Neural progenitor cell (in vitro differentiated cells): ENCODE results near the gene SMG6. TPM values are rescaled to one million over a fixed set of nuclear protein-coding genes. Genes with fewer than 3 reads are reported as not detected.

Experiments
- DNase-seq: peaks from one replicate; pipeline ENCODE4 v3.0.0-alpha.2; 2016; ENCODE audit warnings: low spot score
- H2AFZ ChIP-seq: fragments of 200-600 bp; sonication (generic); replicated peaks from 2 replicates; pipeline ENCODE4 v1.6.1; 2016; ENCODE audit warnings: antibody characterized with exemption
- H3F3A ChIP-seq: fragments of 200-600 bp; sonication (generic); 2 replicates; pipeline ENCODE4 v1.6.1; 2016; ENCODE audit warnings: antibody characterized with exemption, low read depth
- H3K27ac ChIP-seq: fragments of 200-600 bp; sonication (generic); 2 replicates; pipeline ENCODE4 v1.5.1; 2016; ENCODE audit warnings: mild to moderate bottlenecking
- H3K27me3 ChIP-seq: fragments of 200-600 bp; sonication (generic); 2 replicates; pipeline ENCODE4 v1.6.1; 2016; ENCODE audit warnings: mild to moderate bottlenecking, moderate library complexity
- H3K36me3 ChIP-seq: fragments of 200-600 bp; sonication (generic); 2 replicates; pipeline ENCODE4 v1.5.1; 2016
- H3K4me1 ChIP-seq: fragments of 200-600 bp; sonication (generic); 2 replicates; pipeline ENCODE4 v1.6.1; 2016; ENCODE audit warnings: mixed run types
- H3K4me2 ChIP-seq: fragments of 200-600 bp; sonication (generic); 2 replicates; pipeline ENCODE4 v1.6.1; 2016
- H3K4me3 ChIP-seq: fragments of 200-600 bp; sonication (generic); 2 replicates; pipeline ENCODE4 v1.5.1; 2016
- H3K79me2 ChIP-seq: fragments of 200-600 bp; sonication (generic); 2 replicates; pipeline ENCODE4 v1.6.1; 2016; ENCODE audit warnings: low read depth
- H3K9ac ChIP-seq: fragments of 200-600 bp; sonication (generic); 2 replicates; pipeline ENCODE4 v1.6.1; 2016
- H3K9me3 ChIP-seq: fragments of 200-600 bp; sonication (generic); 2 replicates; pipeline ENCODE4 v1.5.1; 2016; ENCODE audit warnings: low read depth
- H4K20me1 ChIP-seq: fragments of 200-600 bp; sonication (generic); 2 replicates; pipeline ENCODE4 v1.6.1; 2016; ENCODE audit warnings: low read depth
- H3K27ac Mint-ChIP-seq: 3 replicates; pipeline ENCODE4 v1.8.0; 2021; ENCODE audit warnings: mixed read lengths
- H3K27me3 Mint-ChIP-seq: 2 replicates; pipeline ENCODE4 v1.8.0; 2022; ENCODE audit warnings: low read depth, mild to moderate bottlenecking, inconsistent platforms, moderate library complexity, mixed read lengths; ENCODE audit not compliant: insufficient read depth
- H3K36me3 Mint-ChIP-seq: 3 replicates; pipeline ENCODE4 v1.8.0; 2021; ENCODE audit warnings: mixed read lengths
- H3K4me1 Mint-ChIP-seq: 3 replicates; pipeline ENCODE4 v1.8.0; 2021; ENCODE audit warnings: mixed read lengths
- H3K4me3 Mint-ChIP-seq: 3 replicates; pipeline ENCODE4 v1.8.0; 2021; ENCODE audit warnings: mild to moderate bottlenecking, moderate library complexity, mixed read lengths
- H3K9me3 Mint-ChIP-seq: 3 replicates; pipeline ENCODE4 v1.8.0; 2020; ENCODE audit warnings: mixed read lengths
- EZH2 ChIP-seq: fragments of 200-600 bp; sonication (generic); IDR thresholded peaks from 2 replicates; pipeline ENCODE4 v1.6.1; 2017; ENCODE audit warnings: antibody characterized with exemption, mild to moderate bottlenecking, moderate library complexity
- EZH2phosphoT487 ChIP-seq: fragments of 200-600 bp; sonication (generic); IDR thresholded peaks from 2 replicates; pipeline ENCODE4 v1.6.1; 2017; ENCODE audit warnings: antibody characterized with exemption
- total RNA-seq: library from RNA; depleted of rRNA; stranded (reverse); fragments of >200 nt; gene quantifications from 2 replicates; pipeline ENCODE4 v1.2.3, GENCODE V29; 2015; ENCODE audit warnings: low replicate concordance
- TF ChIP-seq, protein P1 (sequence below): fragments of 200-600 bp; sonication (generic); IDR thresholded peaks from 2 replicates; pipeline ENCODE4 v1.5.1; 2017; ENCODE audit warnings: antibody characterized with exemption, mild to moderate bottlenecking

SMG6 gene
- total RNA-seq, 1 donor from 2014 or later: 19.0 TPM

DNA sequence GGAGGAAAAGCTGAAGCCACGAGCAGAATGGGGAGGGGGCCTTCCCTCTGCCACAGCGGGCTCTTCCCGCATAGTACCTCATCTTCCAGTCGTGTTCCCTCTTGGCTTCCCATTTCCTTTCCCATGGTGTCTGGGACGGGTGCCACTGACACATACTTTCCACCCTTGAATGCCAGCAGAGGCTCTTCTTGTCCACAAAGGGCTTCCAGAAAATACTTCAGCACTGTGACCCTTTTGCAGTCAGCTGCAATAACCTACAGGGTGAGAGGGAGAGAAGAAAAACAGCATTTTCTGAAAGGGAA, 218.0 kb downstream of the SMG6 start:
- Mint-ChIP-seq H3K4me3 (no peak overlapping the region), H3K27me3 (no peaks in the 10 kb centered on the region), H3K36me3 (peaks cover 24% of the 10 kb centered on the region), H3K27ac (no peak overlapping the region), H3K4me1 (peaks cover 34% of the 10 kb centered on the region), H3K9me3 (no peaks in the 10 kb centered on the region)
- TF ChIP-seq EZH2phosphoT487 (no peak), EZH2 (no peak)
- TF ChIP-seq, protein P1, sequence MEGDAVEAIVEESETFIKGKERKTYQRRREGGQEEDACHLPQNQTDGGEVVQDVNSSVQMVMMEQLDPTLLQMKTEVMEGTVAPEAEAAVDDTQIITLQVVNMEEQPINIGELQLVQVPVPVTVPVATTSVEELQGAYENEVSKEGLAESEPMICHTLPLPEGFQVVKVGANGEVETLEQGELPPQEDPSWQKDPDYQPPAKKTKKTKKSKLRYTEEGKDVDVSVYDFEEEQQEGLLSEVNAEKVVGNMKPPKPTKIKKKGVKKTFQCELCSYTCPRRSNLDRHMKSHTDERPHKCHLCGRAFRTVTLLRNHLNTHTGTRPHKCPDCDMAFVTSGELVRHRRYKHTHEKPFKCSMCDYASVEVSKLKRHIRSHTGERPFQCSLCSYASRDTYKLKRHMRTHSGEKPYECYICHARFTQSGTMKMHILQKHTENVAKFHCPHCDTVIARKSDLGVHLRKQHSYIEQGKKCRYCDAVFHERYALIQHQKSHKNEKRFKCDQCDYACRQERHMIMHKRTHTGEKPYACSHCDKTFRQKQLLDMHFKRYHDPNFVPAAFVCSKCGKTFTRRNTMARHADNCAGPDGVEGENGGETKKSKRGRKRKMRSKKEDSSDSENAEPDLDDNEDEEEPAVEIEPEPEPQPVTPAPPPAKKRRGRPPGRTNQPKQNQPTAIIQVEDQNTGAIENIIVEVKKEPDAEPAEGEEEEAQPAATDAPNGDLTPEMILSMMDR: no peak
- Histone ChIP-seq H3K9ac (no peak overlapping the region), H3K27ac (no peak overlapping the region), H3K4me2 (no peak overlapping the region), H4K20me1 (peaks cover 9% of the 10 kb centered on the region), H3K27me3 (no peaks in the 10 kb centered on the region), H3F3A (no peaks in the 10 kb centered on the region), H2AFZ (no peak overlapping the region), H3K4me3 (no peak overlapping the region), H3K9me3 (no peaks in the 10 kb centered on the region), H3K36me3 (no peaks in the 10 kb centered on the region), H3K4me1 (peaks cover 10% of the 10 kb centered on the region), H3K79me2 (no peaks in the 10 kb centered on the region)
- DNase-seq: no peak

GRCh38 chr17:2084766-2085647, 218.6 kb downstream of the SMG6 start:
- Histone ChIP-seq H3K9me3 (no peaks in the 10 kb centered on the region), H3K4me1 (peaks cover 6% of the 10 kb centered on the region), H3K36me3 (no peaks in the 10 kb centered on the region), H3K79me2 (no peaks in the 10 kb centered on the region), H3F3A (no peaks in the 10 kb centered on the region), H3K27me3 (no peaks in the 10 kb centered on the region), H3K9ac (no peak overlapping the region), H3K4me2 (no peak overlapping the region), H4K20me1 (peaks cover 9% of the 10 kb centered on the region), H3K27ac (no peak overlapping the region), H2AFZ (no peak overlapping the region), H3K4me3 (no peak overlapping the region)
- DNase-seq: no peak
- Mint-ChIP-seq H3K9me3 (no peaks in the 10 kb centered on the region), H3K27me3 (no peaks in the 10 kb centered on the region), H3K4me3 (no peak overlapping the region), H3K27ac (peak overlapping the region; percentile 13), H3K4me1 (peaks cover 28% of the 10 kb centered on the region), H3K36me3 (peaks cover 24% of the 10 kb centered on the region)
- TF ChIP-seq EZH2 (no peak), EZH2phosphoT487 (no peak)
- TF ChIP-seq, protein P1: no peak

DNA sequence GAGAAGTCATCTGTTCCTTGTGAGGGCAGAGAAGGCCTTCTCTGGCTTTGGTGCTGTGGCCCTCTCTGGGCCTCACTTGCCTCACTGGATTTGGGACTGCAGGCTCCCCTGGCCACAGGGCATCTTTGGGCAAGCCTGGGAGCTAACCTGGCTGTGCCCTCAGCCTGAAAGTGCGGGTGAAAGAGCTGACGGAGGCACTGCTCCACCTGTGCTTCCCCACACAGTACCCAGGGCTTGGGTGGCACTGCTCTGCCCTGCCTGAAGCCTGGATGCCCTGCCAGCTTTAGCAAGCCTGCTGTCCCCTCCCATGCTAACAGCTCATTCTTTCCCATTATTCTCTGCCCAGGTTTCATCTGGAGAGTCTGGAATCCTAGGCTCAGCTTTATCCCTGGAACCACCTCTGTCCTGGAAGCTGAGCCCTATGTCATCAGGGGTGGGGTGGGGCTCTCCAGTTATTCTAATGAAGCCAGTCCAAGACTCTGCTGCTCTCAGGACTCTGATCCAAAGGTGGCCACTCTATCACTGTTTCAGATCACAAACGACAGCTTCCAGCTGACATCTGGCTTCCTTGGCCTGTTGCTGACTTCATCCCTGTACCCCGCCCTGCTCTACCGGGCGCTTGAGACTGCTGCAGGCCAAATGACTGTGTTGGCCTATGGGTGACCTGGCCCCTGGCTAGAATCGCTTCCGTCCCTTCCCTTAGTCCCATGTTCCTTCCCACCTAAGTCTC, 219.4 kb downstream of the SMG6 start:
- Mint-ChIP-seq H3K27ac (no peak overlapping the region), H3K36me3 (peaks cover 29% of the 10 kb centered on the region)

More for the DNA sequence above, 219.4 kb downstream of the SMG6 start:
- H3K27me3 ChIP-seq: no peaks in the 10 kb centered on the region
- no peaks in the 10 kb centered on the region for H3K9me3 ChIP-seq
- H3F3A ChIP-seq: no peaks in the 10 kb centered on the region
- no peak overlapping the region for H3K4me3 ChIP-seq
- H3K9me3 Mint-ChIP-seq: no peaks in the 10 kb centered on the region
- no peaks in the 10 kb centered on the region for H3K36me3 ChIP-seq
- H2AFZ ChIP-seq: no peak overlapping the region
- H3K4me1 Mint-ChIP-seq: peaks cover 23% of the 10 kb centered on the region
- H3K4me1 ChIP-seq: peaks cover 1% of the 10 kb centered on the region
- H3K4me2 ChIP-seq: no peak overlapping the region
- H4K20me1 ChIP-seq: peaks cover 3% of the 10 kb centered on the region
- TF ChIP-seq EZH2 (no peak), EZH2phosphoT487 (no peak)
- no peak for DNase-seq
- no peak overlapping the region for H3K9ac ChIP-seq
- H3K27me3 Mint-ChIP-seq: peaks cover under 1% of the 10 kb centered on the region
- no peak overlapping the region for H3K27ac ChIP-seq
- no peaks in the 10 kb centered on the region for H3K79me2 ChIP-seq
- no peak overlapping the region for H3K4me3 Mint-ChIP-seq
